SIG-M5 (cell line): ENCODE data around the gene MARCKSL1.
"Not testable (repeated sequence)": the region's sequence is repeated elsewhere in the genome, so short reads cannot be mapped to it uniquely, and the experiment has no call there.

ENCODE experiments used
- DNase-seq: peaks from one replicate; lab custom pipeline; 2025; lab: John Stamatoyannopoulos, UW

Gene MARCKSL1, protein sequence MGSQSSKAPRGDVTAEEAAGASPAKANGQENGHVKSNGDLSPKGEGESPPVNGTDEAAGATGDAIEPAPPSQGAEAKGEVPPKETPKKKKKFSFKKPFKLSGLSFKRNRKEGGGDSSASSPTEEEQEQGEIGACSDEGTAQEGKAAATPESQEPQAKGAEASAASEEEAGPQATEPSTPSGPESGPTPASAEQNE

DNA sequence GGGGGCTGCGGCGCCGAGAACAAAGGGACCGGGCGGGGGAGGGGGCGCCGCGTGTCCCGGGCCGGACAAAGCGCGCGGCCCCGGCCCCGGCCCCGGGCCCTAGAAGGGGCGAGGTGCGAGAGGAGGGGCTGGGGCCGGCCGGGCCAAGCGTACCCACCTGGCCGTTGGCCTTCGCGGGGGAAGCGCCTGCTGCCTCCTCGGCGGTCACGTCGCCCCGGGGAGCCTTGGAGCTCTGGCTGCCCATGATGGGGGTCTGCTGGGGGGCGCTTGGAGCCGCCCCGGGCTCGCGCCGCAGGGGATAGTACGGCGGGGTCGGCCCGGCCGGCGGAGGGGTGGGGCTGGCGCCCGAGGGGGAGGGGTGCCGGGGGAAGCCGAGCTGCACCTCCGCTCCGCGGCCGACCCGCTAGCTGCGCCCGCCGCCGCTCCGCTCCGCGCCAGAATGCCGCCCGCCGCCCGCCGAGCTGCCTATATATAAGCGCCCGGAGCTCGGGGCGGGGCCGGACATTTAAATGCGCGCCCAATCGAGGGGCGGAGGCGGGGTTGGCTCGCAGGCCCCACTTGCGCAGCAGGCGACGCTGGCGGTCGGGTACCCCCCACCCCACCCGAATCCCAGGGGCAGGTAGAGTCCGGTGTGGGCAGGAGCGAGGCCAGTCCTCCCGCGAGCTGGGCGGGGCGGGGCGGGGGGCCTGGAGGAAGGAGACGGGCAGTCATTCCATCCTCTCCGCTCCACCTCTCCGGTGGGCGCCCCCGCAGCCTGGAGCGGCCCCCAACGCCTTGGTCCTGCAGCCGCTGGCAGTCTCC lies at the start of gene MARCKSL1:
MARCKSL1 (minus strand) TSS at position 444 of the 801 bp plus-strand sequence; CDS start at position 244, 200 bp downstream.
- DNase-seq = no peak

GRCh38 chr1:32380057-32380456 lies 44.0 kb upstream of the MARCKSL1 start:
- DNase-seq = no peak

GRCh38 chr1:32377541-32378220 lies 41.6 kb upstream of the MARCKSL1 start:
- no peak for DNase-seq

DNA sequence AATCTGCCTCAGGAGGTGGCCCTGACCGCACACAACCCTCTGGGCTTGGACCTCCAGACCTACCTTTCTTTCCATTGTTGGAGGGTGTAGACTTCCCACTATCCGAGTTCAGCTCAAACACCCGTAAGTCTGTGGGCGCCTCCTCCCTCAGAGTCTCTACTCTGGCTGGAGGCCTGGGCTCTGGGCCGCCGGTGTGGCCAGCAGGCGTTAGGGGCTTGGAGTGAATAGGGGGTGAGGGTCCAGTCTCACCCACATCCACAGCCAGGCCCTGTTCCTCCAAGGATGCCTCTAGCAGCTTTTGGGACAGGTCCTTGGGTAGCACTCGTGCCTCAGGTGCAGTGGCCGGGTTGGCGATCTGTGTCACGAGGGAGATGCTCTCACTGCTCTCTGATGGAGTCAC lies 40.2 kb upstream of the MARCKSL1 start:
- no peak for DNase-seq

DNA sequence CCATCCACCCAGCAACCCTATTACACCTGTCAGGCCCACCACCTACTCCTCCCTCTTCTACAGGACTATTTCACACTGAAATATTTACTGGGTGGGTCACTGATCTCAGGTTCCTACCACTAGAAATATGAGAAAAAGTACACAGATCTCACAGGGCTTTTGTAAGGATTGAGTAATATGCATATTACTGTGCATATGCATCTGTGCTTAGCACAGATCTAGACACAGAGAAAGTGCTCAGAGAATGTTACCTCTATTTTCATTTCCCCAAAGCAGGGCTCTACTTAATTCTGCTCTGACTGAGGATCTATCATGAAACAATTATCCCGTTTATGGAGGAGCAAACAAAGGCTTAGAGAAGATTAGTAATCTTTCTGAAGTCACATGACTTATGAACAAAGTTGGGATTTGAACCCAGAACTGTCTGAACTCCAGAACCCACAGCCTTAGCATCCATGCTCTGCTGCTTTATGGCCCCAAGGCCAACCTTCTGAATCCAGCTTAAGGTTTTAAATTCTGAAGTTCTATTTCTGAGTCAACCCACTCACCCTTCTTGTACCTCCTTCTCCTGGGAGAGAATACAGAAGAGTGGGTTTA lies 38.1 kb upstream of the MARCKSL1 start:
- no peak for DNase-seq

DNA sequence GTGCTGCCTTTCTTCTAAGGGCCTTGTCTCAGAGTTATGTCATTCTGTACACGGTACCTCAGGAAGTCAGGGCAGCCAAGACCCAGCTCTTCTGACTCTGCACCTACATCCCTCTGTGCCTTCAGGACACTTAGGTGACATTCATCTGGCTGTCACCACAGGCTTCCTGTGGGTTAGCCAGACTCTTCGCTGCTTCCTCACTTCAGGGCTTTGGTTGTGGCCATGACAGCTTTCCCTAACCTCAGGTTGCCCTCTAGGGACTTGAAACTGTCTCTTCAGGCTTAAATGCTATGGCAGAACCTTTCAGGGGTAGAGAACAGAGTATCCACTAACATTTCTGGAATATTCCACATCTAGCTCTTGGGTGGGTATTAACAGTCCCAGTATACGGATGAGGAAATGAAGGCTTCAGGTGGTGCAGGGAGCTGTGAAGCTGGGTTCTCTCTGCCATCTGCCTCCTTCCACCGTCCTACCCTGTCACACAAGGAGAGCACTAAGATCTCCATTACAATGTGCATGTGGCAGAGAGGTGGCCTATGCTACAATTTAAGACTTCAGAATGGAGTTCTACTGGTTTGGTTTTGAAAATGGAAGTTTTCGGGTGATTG lies 36.2 kb upstream of the MARCKSL1 start:
- DNase-seq = no peak

GRCh38 chr1:32367912-32368635 lies 32.0 kb upstream of the MARCKSL1 start:
- DNase-seq = no peak

DNA sequence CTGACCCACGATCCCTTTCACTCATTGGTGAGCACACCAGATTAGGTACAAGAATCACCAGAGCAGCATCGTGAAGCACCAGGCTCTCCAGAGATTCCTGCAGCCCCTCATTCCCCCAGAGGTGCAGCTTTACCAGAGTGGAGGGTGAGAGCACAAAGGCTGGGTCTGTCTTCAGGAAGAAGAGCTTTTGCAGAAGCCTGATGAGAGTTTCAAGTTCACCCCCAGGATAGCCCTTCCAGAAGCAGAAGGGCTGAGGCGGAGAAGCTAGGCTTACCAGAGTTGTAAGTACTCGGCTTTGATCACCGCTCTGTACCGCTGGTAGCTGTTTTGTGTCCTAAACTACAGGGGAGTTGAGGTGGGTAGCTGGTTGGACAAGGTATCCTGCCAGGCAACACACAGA lies 29.4 kb upstream of the MARCKSL1 start:
- no peak for DNase-seq

DNA sequence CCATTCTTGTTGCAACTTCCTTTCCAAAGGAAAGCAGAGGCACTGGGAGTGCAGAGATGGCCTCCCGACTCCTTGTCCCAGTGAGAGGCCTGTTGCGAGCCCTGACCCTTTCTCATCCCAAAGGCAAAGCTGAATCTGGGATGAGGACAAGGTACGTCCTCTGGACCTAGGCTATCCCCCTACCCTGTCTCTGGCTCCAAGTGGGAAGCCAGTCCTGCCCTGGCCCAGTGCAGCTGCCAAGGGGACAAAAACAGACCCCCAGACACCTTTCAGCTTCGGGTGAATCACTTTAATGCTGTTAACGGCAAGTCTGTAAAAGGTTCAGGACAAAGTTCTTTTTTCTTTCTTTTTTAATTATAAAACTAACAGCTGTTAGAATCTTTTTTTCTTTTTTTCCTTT lies 28.8 kb upstream of the MARCKSL1 start:
- DNase-seq = no peak

DNA sequence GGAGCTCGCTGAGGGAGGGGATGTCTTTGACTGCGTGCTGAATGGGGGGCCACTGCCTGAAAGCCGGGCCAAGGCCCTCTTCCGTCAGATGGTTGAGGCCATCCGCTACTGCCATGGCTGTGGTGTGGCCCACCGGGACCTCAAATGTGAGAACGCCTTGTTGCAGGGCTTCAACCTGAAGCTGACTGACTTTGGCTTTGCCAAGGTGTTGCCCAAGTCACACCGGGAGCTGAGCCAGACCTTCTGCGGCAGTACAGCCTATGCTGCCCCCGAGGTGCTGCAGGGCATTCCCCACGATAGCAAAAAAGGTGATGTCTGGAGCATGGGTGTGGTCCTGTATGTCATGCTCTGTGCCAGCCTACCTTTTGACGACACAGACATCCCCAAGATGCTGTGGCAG lies 27.7 kb upstream of the MARCKSL1 start:
- no peak for DNase-seq

DNA sequence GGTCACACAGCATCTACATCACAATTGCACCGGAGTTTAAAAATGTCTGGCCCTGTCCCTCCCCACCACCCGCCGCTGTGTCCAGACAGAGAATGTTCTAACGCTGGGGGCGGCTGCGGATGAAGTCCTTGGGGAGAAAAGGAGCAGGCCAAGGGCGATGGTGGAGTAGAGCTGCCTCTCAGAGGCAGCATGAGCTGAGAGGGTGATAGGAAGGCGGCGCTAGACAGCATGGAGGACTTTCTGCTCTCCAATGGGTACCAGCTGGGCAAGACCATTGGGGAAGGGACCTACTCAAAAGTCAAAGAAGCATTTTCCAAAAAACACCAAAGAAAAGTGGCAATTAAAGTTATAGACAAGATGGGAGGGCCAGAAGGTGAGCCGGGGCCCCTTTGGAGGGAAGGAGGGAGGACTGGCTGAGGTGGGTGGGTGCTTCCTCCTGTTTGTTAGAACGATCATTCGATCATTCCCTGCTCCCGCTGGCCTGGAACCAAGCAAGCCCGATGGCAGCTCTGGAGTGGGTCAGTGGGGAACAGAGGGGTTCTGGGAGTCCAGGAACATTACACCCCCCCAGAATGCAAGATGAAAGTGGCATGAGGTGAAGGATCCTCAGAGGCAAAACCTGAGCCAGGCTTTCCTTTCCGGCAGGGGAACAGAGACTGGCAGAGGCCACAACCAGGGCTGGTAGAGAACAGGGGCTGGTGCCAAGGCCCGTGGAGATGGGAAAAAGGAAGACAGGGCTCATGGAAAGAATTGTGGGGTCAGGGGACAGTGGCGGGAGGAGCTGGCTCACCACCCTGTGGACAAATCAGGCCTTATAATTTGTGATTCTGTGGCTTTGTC lies 26.7 kb upstream of the MARCKSL1 start, which contains the start of the genes FAM229A and TSSK3:
FAM229A (minus strand) TSS at position 12 of the 840 bp plus-strand sequence. CDS start 394 bp downstream, outside the sequence.
TSSK3 (plus strand) TSS at position 66 of the 840 bp plus-strand sequence; CDS start at position 229, 163 bp downstream.
- no peak for DNase-seq

- no peak for DNase-seq
Observed at GRCh38 chr1:32361674-32362473, 25.8 kb upstream of the MARCKSL1 start.

DNA sequence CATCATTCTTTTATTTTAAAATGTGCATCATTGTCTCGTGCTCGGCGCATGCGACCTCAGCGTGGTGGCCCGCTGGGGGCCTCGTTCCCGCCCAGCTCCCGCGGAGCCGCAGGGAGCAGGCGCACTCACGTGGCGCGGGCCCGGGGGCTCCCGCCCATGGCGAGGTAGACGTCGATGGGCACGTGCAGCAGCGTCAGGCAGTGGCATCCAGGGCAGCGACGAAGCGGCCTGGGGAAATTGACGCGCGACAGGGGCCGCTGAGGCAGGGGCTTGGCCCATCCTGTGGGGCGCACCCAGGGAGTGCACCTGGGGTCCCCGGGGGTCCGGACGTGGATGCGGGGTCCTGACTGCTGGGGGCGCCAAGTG lies 25.3 kb upstream of the MARCKSL1 start:
- DNase-seq = no peak

DNA sequence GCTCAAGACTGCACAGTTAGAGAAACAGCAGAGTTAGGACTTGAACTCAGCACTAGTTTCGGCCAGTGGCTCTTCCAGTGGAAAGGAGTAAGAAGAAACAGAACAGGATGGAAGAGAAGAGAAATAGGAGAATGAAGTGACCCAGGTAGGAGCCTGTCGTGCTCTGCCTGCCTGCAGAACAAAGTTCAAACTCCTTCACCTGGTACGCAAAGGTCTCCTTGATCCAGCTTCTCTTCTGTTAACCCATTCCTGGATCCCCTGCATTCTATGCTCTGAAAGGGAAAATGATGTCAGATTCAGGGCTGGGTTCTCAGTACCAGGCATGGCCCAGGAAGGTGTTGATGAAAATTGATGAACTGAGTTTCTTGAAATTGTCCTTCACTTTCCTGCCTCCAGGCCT lies 22.4 kb upstream of the MARCKSL1 start:
- no peak for DNase-seq

GRCh38 chr1:32357614-32358013 lies 21.6 kb upstream of the MARCKSL1 start:
- no peak for DNase-seq

DNA sequence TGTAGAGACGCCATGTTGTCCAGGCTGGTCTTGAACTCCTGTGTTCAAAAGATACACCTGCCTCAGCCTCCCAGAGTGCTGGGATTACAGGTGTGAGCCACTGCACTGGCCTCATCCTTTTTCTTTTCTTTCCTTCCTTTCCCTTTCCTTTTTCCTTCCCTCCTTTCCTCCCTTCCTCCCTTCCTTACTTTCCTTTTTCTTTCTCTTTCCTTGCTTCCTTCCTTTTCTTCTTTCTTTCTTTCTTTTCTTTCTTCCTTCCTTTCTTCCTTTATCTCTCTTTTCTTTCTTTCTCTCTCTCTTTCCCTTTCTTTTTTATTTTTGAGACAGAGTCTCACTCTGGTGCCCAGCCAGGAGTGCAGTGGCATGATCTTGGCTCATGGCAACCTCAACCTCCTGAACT lies 20.4 kb upstream of the MARCKSL1 start:
- DNase-seq = no peak

DNA sequence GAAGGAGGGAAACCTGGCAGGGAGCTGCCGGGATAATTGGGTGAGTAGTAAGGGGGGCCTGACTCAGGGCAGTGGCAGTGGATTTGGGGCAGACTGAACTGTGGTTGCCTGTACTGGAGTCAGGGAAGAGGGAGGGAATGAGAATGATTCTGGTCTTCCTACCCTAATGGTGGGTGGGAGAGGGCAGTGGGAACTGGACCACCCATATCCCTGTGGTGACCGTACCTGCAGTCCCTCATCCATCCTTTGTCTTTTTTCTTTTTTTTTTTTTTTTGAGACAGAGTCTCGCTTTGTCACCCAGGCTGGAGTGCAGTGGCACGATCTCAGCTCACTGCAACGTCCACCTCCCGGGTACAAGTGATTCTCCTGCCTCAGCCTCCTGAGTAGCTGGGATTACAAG lies 19.7 kb upstream of the MARCKSL1 start:
- DNase-seq = not testable (repeated sequence)

DNA sequence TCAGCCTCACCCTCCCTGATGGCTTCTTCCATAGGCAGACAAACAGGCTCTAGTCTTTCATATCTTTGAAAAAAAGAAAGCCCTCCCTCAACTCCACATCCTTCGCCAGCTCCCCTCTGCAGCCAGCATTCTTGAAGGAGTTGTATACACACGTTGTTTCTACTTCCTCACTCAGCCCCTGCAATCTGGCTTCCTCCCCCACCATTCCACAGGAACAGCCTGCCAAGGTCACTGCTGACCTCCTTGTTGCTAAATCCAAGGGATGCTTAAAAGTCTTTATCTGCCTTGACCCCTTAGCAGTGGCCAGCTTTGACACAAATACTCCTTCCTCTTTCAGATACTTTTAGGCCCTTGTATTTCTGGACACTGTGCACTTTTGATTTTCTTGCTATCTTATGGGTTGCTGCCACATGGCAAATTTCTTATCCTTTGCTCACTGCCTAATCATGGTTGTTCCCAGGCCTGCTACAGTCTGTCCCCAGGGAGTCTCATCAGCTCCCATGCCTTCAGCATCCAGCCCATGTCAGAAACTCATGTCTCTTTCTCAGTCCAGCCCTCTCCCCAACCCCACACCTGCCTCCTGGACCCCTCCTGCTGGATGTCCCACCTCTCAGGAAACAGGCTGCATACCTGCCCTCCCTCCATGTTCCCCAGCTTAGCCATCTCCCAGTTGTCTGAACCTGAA lies 18.0 kb upstream of the MARCKSL1 start:
- DNase-seq = no peak

DNA sequence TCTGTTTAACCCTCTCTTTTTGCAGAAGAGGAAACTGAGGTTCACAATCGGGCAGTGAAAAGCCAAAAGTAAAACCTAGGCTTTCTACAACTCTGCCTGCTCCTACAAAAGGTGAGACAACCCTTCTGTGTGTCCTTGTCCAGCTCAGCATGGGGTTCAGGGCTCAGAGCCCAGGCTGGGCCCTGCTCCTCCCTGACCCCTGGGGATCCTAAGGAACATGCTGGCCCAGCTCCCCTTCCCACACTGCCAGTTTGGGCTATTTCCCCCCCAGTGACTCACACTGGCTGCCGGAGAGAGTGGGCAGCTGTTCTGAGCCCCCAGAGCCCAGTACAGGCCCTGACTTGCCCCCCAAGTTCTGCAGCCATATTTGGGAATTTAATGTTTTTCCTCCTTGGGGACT lies 17.4 kb upstream of the MARCKSL1 start:
- no peak for DNase-seq
